HEK293 (cell line): ENCODE measurements around the gene ZC3H18.

Experiments used
- CTCF ChIA-PET: fragments of 350-600 bp; formaldehyde crosslinking; extraction: SDS; loops from one replicate; lab custom pipeline; 2021; ENCODE audit warnings: antibody characterized with exemption; lab: Yijun Ruan, JAX
- POLR2A ChIA-PET: fragments of 300-600 bp; formaldehyde crosslinking; extraction: SDS; loops from one replicate; lab custom pipeline; 2020; ENCODE audit warnings: antibody characterized with exemption, inconsistent platforms; lab: Yijun Ruan, JAX
- H3K27ac ChIP-seq: fragments of 200-500 bp; sonication (Bioruptor generic); 2 replicates; pipeline ENCODE4 v1.5.1; 2014; ENCODE audit warnings: low read depth, low read length, control low read depth, inconsistent platforms; ENCODE audit errors: extremely low read depth
- H3K36me3 ChIP-seq, 2 experiments: fragments of 200-500 bp in 1 of 2; sonication (Bioruptor generic) in 1 of 2; 1 replicate in 1 of 2; 2 replicates in 1 of 2; pipeline ENCODE4 v1.5.1; 2014 to 2017; ENCODE audit warnings: inconsistent platforms in 2 of 2, low read length in 2 of 2; ENCODE audit not compliant: control insufficient read depth in 2 of 2, insufficient read depth in 1 of 2
- H3K4me1 ChIP-seq: fragments of 200-500 bp; sonication (Bioruptor generic); 2 replicates; pipeline ENCODE4 v1.5.1; 2014; ENCODE audit warnings: mild to moderate bottlenecking, low read length, inconsistent platforms; ENCODE audit not compliant: control insufficient read depth, insufficient read depth
- H3K4me3 ChIP-seq: 2 replicates; pipeline ENCODE4 v1.5.1; 2011; ENCODE audit warnings: low read depth, mild to moderate bottlenecking, control low read depth, low read length, moderate library complexity
- H3K9me3 ChIP-seq: fragments of 200-500 bp; sonication (Bioruptor generic); 2 replicates; pipeline ENCODE4 v1.5.1; 2014; ENCODE audit warnings: low read depth, low read length, inconsistent platforms; ENCODE audit not compliant: control insufficient read depth, insufficient read depth
- GLIS2 ChIP-seq: fragments of 450-650 bp; formaldehyde crosslinking; IDR thresholded peaks from 2 replicates; pipeline ENCODE4 v1.5.1; 2016; ENCODE audit warnings: missing biosample characterization, missing genetic modification characterization
- KLF1 ChIP-seq: fragments of 450-650 bp; formaldehyde crosslinking; IDR thresholded peaks from 2 replicates; pipeline ENCODE4 v1.5.1; 2016; ENCODE audit warnings: missing biosample characterization, missing genetic modification characterization
- MEIS1 ChIP-seq: sonication (generic); formaldehyde crosslinking; IDR thresholded peaks from 2 replicates; pipeline ENCODE4 v1.8.1; 2022; ENCODE audit warnings: missing genetic modification reagents, mild to moderate bottlenecking, borderline replicate concordance
- SP3 ChIP-seq: fragments of 450-650 bp; formaldehyde crosslinking; IDR thresholded peaks from 2 replicates; pipeline ENCODE4 v1.5.1; 2016; ENCODE audit warnings: missing biosample characterization, missing genetic modification characterization
- ZBTB1 ChIP-seq: fragments of 450-650 bp; formaldehyde crosslinking; IDR thresholded peaks from 2 replicates; pipeline ENCODE4 v1.5.1; 2016; ENCODE audit warnings: missing biosample characterization, missing genetic modification characterization
- ZBTB11 ChIP-seq: fragments of 450-650 bp; formaldehyde crosslinking; conservative IDR thresholded peaks from 2 replicates; pipeline ENCODE4 v1.5.1; 2016; ENCODE audit warnings: low read depth, missing biosample characterization, missing genetic modification characterization
- ZBTB48 ChIP-seq: fragments of 450-650 bp; formaldehyde crosslinking; IDR thresholded peaks from 2 replicates; pipeline ENCODE4 v1.5.1; 2016; ENCODE audit warnings: missing biosample characterization, missing genetic modification characterization
- ZNF169 ChIP-seq: fragments of 450-650 bp; formaldehyde crosslinking; IDR thresholded peaks from 2 replicates; pipeline ENCODE4 v1.5.1; 2016; ENCODE audit warnings: missing biosample characterization, missing genetic modification characterization
- ZNF2 ChIP-seq: fragments of 450-650 bp; formaldehyde crosslinking; IDR thresholded peaks from 2 replicates; pipeline ENCODE4 v1.5.1; 2016; ENCODE audit warnings: missing biosample characterization, missing genetic modification characterization
- ZNF362 ChIP-seq: fragments of 450-650 bp; formaldehyde crosslinking; IDR thresholded peaks from 2 replicates; pipeline ENCODE4 v1.5.1; 2016; ENCODE audit warnings: missing biosample characterization, missing genetic modification characterization
- ZNF449 ChIP-seq: fragments of 450-650 bp; formaldehyde crosslinking; IDR thresholded peaks from 2 replicates; pipeline ENCODE4 v1.5.1; 2017; ENCODE audit warnings: missing biosample characterization, mild to moderate bottlenecking, missing genetic modification characterization, moderate library complexity
- ZNF518A ChIP-seq: fragments of 450-650 bp; formaldehyde crosslinking; conservative IDR thresholded peaks from 2 replicates; pipeline ENCODE4 v1.5.1; 2016; ENCODE audit warnings: low read depth, missing biosample characterization, missing genetic modification characterization
- ZNF521 ChIP-seq: fragments of 450-650 bp; formaldehyde crosslinking; IDR thresholded peaks from 2 replicates; pipeline ENCODE4 v1.5.1; 2017; ENCODE audit warnings: missing biosample characterization, mild to moderate bottlenecking, missing genetic modification characterization
- ZNF530 ChIP-seq: fragments of 450-650 bp; formaldehyde crosslinking; IDR thresholded peaks from 2 replicates; pipeline ENCODE4 v1.5.1; 2016; ENCODE audit warnings: low read depth, missing biosample characterization, missing genetic modification characterization
- ZNF558 ChIP-seq: fragments of 450-650 bp; formaldehyde crosslinking; IDR thresholded peaks from 2 replicates; pipeline ENCODE4 v1.5.1; 2016; ENCODE audit warnings: missing biosample characterization, missing genetic modification characterization
- ZNF560 ChIP-seq: fragments of 450-650 bp; formaldehyde crosslinking; IDR thresholded peaks from 2 replicates; pipeline ENCODE4 v1.5.1; 2017; ENCODE audit warnings: missing biosample characterization, missing genetic modification characterization, borderline replicate concordance
- ZNF692 ChIP-seq: fragments of 450-650 bp; formaldehyde crosslinking; IDR thresholded peaks from 2 replicates; pipeline ENCODE4 v1.5.1; 2016; ENCODE audit warnings: missing biosample characterization, missing genetic modification characterization
- ZNF701 ChIP-seq: fragments of 450-650 bp; formaldehyde crosslinking; IDR thresholded peaks from 2 replicates; pipeline ENCODE4 v1.5.1; 2016; ENCODE audit warnings: missing biosample characterization, missing genetic modification characterization
- ZNF785 ChIP-seq: fragments of 450-650 bp; formaldehyde crosslinking; IDR thresholded peaks from 2 replicates; pipeline ENCODE4 v1.5.1; 2016; ENCODE audit warnings: missing biosample characterization, missing genetic modification characterization
- ZSCAN23 ChIP-seq: fragments of 450-650 bp; formaldehyde crosslinking; IDR thresholded peaks from 2 replicates; pipeline ENCODE4 v1.5.1; 2016; ENCODE audit warnings: missing biosample characterization, missing genetic modification characterization
- ZXDB ChIP-seq: fragments of 450-650 bp; formaldehyde crosslinking; IDR thresholded peaks from 2 replicates; pipeline ENCODE4 v1.5.1; 2016; ENCODE audit warnings: missing biosample characterization, missing genetic modification characterization

ZC3H18 gene

GRCh38 chr16:88523309-88524161 is 46.7 kb upstream of the ZC3H18 start:
- no peak overlapping the region for H3K27ac ChIP-seq
- no peaks in the 10 kb centered on the region for H3K4me1 ChIP-seq
- TF ChIP-seq ZNF558 (tag by site-specific recombination) (no peak), ZNF692 (tag by site-specific recombination) (no peak), ZBTB48 (tag by site-specific recombination) (no peak)
- H3K36me3 ChIP-seq: peaks cover 0 to 13% of the 10 kb centered on the region in 2 experiments; a peak in 1 of 3 replicates
- H3K4me3 ChIP-seq: no peak overlapping the region
- CTCF ChIA-PET: no interaction called here
- POLR2A ChIA-PET: no interaction called here
- no peaks in the 10 kb centered on the region for H3K9me3 ChIP-seq

- Histone ChIP-seq H3K4me1 (no peaks in the 10 kb centered on the region), H3K9me3 (no peaks in the 10 kb centered on the region), H3K27ac (no peak overlapping the region), H3K36me3 (peaks cover 0 to 21% of the 10 kb centered on the region in 2 experiments; a peak in 1 of 3 replicates), H3K4me3 (no peak overlapping the region)
- ChIA-PET CTCF (no interaction called here), POLR2A (no interaction called here)
- TF ChIP-seq ZNF518A (tag by site-specific recombination) (no peak), MEIS1 (no peak), ZBTB1 (tag by site-specific recombination) (no peak), ZNF785 (tag by site-specific recombination) (no peak), ZNF701 (no peak), ZBTB11 (no peak), ZNF560 (no peak), ZNF530 (tag by site-specific recombination) (no peak), ZXDB (tag by site-specific recombination) (no peak), SP3 (tag by site-specific recombination) (no peak), ZNF169 (tag by site-specific recombination) (no peak), ZNF362 (no peak), KLF1 (tag by site-specific recombination) (no peak), ZSCAN23 (tag by site-specific recombination) (no peak), ZNF521 (tag by site-specific recombination) (no peak), ZNF2 (no peak), ZNF449 (tag by site-specific recombination) (no peak), GLIS2 (tag by site-specific recombination) (no peak)
Measured at GRCh38 chr16:88524274-88524972, 45.8 kb upstream of the ZC3H18 start.
